Measurements from ENCODE around the gene GPR63.

GPR63 gene

GRCh38 chr6:96749891-96750290 is 87.4 kb downstream of the GPR63 start:
- no peak for DNase-seq

Data from activated T-cell treated with anti-CD3 and anti-CD28 coated beads, Interleukin-2, amount 50 U/mL, for 48 hours (primary cell).